Vagina (tissue), 2 donors: Measurements from ENCODE around the gene EXOC6B.

Experiments used
- CTCF ChIP-seq, 3 experiments: fragments of 450-650 bp in 2 of 3; fragments of 200-600 bp in 1 of 3; sonication (generic) in 1 of 3; IDR thresholded peaks; one replicate each; pipeline ENCODE4 v1.5.1; 2017 to 2019; ENCODE audit warnings: antibody characterized with exemption in 3 of 3, mild to moderate bottlenecking in 2 of 3, moderate library complexity in 2 of 3
- POLR2AphosphoS5 ChIP-seq, 2 donors: sonication (generic); formaldehyde crosslinking; IDR thresholded peaks; one replicate each; pipeline ENCODE4 v1.9.0; 2017; ENCODE audit warnings: antibody characterized with exemption in 2 of 2, mild to moderate bottlenecking in 2 of 2, low read depth in 1 of 2; ENCODE audit not compliant: insufficient read depth in 1 of 2

GRCh38 chr2:72712977-72713376, 112.9 kb downstream of the EXOC6B start:
- TF ChIP-seq CTCF (IDR thresholded peaks at IDR 0.05): no peak
- TF ChIP-seq POLR2AphosphoS5 (IDR thresholded peaks at IDR 0.05; ENCODE audit: insufficient read depth in 1 of 2, low read depth in 1 of 2): no peak
